Right ventricle myocardium inferior (tissue), 1 donor: ENCODE measurements around the gene KCNQ1. TPM values are rescaled to one million over a fixed set of nuclear protein-coding genes. Genes with fewer than 3 reads are reported as not detected.

Experiments used
- ATAC-seq: fragments of 200-7000 bp; cut with Tn5 transposase; one replicate; pipeline ENCODE4 v1.9.1; 2020; ENCODE audit warnings: mild to moderate bottlenecking, moderate library complexity
- DNase-seq: peaks from one replicate; pipeline ENCODE4 v3.0.0; 2021; ENCODE audit errors: missing footprints
- intact Hi-C: fragments of 100-400 bp; cut with DNase I; formaldehyde crosslinking; loops from one replicate; pipeline ENCODE4 v1.11.0; 2022
- long read RNA-seq: library from polyadenylated mRNA; unstranded; transcript quantifications from one replicate; pipeline ENCODE4 v2.0.0, GENCODE V29; 2021
- total RNA-seq: library from RNA; stranded (reverse); fragmentation: NEBNext Ultra II Directional; extraction: Animal tissue kit (Norgen Biotek cat#: 25700); gene quantifications from one replicate; pipeline ENCODE4 v1.2.1, GENCODE V29; 2021
- donor health status: DM: no; HTN: yes; CAD: no; lungs with severe emphysema.

Gene KCNQ1, protein sequence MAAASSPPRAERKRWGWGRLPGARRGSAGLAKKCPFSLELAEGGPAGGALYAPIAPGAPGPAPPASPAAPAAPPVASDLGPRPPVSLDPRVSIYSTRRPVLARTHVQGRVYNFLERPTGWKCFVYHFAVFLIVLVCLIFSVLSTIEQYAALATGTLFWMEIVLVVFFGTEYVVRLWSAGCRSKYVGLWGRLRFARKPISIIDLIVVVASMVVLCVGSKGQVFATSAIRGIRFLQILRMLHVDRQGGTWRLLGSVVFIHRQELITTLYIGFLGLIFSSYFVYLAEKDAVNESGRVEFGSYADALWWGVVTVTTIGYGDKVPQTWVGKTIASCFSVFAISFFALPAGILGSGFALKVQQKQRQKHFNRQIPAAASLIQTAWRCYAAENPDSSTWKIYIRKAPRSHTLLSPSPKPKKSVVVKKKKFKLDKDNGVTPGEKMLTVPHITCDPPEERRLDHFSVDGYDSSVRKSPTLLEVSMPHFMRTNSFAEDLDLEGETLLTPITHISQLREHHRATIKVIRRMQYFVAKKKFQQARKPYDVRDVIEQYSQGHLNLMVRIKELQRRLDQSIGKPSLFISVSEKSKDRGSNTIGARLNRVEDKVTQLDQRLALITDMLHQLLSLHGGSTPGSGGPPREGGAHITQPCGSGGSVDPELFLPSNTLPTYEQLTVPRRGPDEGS
- 40.0 TPM for total RNA-seq
- long read RNA-seq, transcript KCNQ1-201 (16 exons, 3,246 nt), result major isoform, 23 of 71 reads
- long read RNA-seq, transcript KCNQ1-202 (16 exons, 2,159 nt), result minor isoform, 12 of 71 reads
- long read RNA-seq, partial matches to known transcripts, result 20 of 71 reads
- long read RNA-seq, other reads (novel, unspliced or antisense), result 16 of 71 reads

DNA sequence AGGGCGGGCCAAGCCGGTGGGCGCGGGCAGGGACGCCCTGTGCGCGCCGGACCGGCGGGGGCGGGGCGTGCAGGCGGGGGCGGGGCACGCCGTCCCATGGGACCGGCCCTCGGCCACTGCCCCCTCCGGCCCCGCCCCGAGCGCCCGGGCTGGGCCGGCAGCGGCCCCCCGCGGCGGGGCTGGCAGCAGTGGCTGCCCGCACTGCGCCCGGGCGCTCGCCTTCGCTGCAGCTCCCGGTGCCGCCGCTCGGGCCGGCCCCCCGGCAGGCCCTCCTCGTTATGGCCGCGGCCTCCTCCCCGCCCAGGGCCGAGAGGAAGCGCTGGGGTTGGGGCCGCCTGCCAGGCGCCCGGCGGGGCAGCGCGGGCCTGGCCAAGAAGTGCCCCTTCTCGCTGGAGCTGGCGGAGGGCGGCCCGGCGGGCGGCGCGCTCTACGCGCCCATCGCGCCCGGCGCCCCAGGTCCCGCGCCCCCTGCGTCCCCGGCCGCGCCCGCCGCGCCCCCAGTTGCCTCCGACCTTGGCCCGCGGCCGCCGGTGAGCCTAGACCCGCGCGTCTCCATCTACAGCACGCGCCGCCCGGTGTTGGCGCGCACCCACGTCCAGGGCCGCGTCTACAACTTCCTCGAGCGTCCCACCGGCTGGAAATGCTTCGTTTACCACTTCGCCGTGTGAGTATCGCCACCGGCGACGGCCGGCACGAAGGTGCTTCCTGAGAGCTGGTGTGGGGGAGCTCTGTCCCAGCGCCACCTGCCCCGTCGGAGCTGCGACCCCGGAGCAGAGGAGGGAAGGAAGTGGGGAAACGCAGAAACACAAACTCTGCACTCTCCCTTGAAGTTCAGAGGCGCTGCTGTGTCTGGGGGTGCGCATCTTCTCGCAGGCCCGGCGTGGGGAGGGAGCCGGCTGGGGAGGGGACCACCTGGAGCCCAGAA, at the start of gene KCNQ1:
Gene KCNQ1, plus strand, starts transcription at position 188 of the 925 bp plus-strand sequence. Its CDS starts 91 bp downstream, at position 279.
- peak; percentile 76 for ATAC-seq
- intact Hi-C loops, result loop anchor here (5.0 kb wide), 2 partner anchors 72 to 82 kb away; no protein-coding TSS in a partner anchor

DNA sequence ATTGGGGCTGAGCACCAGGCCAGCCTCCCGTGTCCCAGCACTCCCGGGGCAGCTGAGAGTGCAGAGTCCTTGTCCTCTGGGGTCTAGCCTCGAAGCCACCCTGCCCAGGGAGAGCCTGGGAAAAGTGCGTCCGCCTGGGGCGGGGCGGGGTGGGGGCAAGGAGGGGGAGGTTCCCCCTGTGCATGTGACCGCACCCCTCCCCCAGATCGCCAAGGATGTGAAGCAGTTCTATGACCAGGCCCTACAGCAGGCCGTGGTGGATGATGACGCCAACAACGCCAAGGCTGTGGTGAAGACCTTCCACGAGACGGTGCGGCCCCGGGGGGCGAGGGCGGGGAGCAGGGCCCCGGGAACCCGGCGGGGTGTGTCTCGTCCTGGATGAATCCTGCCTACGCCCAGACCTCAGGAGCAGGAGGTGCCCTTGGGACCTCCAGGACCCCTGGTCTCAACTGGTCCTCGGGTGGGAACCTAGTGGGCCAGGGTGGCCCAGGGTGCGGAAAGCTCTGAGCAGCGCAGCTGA, 49.5 kb upstream of the KCNQ1 start:
- DNase-seq, result no peak
- ATAC-seq, result no peak
- intact Hi-C loops, result no loop called here

More for the DNA sequence above, at the start of gene KCNQ1:
- peak; percentile 82 for DNase-seq

DNA sequence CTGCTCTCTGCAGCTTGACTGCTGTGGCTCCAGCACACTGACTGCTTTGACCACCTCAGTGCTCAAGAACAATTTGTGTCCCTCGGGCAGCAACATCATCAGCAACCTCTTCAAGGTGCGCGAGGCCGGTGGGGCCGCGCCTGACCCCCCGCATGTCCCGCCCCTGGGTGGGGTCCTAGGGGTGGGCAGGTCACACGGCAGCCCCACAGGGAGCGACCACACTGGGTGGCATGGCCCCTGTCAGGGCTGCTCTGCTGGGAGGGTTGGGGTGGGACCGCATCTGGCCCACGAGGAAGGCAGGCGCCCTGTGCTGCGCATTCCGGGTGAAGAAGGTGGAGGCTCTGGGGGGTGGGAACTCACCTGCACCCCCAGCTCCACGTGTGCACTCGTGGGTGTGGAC, 49.0 kb upstream of the KCNQ1 start:
- ATAC-seq (no peak), DNase-seq (no peak)
- intact Hi-C loops, result no loop called here

DNA sequence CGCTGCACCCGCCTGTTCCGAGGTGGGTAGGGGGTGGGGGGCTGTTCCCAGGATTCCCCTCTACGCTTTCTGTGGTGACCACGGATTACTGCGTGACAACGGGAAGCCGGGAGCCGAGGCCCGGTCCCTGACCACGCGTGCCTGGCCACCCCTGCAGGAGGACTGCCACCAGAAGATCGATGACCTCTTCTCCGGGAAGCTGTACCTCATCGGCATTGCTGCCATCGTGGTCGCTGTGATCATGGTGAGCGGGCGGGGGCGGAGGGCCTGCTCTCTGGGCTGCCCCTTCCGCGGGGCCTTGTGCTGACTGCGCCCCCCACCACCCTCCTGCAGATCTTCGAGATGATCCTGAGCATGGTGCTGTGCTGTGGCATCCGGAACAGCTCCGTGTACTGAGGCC, 48.3 kb upstream of the KCNQ1 start:
- no peak for DNase-seq
- intact Hi-C loops, result no loop called here
- no peak for ATAC-seq

DNA sequence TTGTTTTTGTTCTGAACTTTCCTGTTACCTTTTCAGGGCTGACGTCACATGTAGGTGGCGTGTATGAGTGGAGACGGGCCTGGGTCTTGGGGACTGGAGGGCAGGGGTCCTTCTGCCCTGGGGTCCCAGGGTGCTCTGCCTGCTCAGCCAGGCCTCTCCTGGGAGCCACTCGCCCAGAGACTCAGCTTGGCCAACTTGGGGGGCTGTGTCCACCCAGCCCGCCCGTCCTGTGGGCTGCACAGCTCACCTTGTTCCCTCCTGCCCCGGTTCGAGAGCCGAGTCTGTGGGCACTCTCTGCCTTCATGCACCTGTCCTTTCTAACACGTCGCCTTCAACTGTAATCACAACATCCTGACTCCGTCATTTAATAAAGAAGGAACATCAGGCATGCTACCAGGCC, 47.8 kb upstream of the KCNQ1 start:
- no peak for DNase-seq
- intact Hi-C loops, result no loop called here
- ATAC-seq, result no peak

DNA sequence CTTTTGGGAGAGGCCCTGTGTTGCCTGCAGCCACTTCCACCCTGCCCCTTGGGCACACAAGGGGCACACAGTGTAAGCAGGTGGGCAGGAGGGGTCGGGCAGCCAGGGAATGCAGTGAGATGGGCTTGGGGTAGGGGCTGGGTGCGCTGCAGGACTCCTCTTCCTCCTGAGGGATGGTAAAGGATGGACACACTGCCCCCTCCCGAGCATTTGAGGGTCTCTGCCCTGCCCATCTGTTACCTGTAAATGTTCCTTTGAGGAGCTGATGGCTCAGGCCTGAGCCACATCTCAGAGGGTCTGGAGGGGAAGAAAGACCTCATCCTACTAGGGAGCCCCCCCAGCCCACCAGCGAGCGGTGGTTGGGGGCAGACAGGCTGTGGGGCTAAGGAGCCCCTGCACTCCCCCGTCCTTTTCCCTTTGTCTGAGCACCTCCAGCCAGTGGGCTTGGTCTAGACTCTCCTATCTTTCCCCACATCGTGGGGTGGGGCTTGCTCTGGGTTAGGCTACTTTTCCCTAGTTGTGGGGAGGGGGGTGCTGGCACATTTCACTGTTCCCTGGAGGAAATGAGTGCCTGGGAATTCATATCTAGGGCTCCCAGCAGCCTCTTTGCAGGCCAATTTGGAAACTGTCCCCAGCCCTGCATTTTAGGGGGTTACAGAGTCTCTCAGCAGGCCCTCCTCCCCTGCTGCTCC, 46.0 kb upstream of the KCNQ1 start:
- intact Hi-C loops, result no loop called here
- ATAC-seq, result no peak

DNA sequence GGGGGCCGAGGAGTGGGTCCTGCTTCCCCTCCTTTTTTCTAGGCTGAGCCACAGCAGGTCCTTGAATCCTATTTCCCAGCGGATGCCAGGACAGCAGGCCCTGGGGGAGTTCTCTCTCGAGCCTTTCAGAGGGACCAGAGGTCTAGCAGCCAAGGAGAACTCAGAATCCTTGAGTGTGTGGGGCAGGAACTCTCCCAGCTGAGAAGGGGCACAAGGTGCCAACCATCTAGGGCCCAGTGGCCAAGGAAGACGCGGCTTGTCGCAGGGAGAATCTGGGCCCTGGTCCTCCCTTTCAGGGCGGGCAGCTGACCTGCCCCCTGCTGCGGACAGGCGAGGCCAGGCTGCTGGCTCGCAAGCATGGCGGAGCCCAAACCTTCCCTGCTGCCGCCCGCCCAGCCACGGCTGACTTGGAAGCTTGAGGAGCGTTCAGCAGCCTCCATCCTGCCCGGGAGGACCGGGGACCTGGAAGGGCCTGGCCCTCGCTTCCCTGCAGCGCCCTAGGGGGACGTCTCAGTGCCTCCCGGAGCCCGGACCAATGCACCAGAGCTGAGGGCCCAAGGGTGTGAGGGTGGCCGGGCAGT, 45.2 kb upstream of the KCNQ1 start:
- intact Hi-C loops, result loop anchor here (1.0 to 5.0 kb wide), 3 partner anchors 21 to 212 kb away; no protein-coding TSS in a partner anchor
- DNase-seq, result no peak
- ATAC-seq, result peak; percentile 10

More for the DNA sequence above, 46.0 kb upstream of the KCNQ1 start:
- DNase-seq, result no peak

DNA sequence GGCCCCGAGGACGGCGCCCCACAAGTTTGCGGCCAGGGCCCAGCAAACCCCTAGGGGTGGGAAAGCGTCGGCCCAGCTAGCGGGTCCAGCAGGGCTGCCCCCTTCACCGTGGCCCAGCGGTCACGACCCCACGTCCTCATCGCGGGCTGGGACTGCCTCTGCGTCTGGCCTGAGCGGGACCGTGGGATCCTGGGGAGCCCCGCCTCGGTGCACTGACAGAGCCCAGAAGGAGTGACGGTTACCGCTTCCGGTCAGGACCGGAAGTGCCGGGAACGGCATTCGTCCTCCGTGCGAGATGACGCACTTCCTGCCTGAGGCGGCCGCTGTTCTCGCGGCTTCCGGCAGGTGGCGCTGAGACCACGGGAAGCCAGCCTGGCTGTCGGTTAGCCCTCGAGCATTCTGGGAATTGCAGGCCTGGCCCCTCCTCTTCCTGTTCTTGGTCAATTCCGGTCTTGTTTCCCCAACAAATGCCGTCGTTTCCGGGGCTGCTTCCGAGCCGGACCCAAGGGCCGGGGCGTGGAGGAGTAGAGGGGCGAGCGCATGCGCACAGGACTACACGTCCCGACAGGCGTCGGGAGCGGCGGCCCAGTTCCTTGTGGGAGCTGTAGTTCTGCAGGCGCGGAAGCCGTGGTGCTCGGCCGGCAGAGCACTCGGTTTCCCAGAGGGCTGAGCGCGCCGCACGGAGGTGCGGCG, 44.6 kb upstream of the KCNQ1 start, which contains the start of gene TSSC4:
Gene TSSC4, plus strand, starts transcription at position 682 of the 693 bp plus-strand sequence. CDS start 1,884 bp downstream, outside the sequence.
- intact Hi-C loops, result loop anchor here (1.0 to 5.0 kb wide), 3 partner anchors 21 to 213 kb away; no protein-coding TSS in a partner anchor
- ATAC-seq, result peak; percentile 94
- DNase-seq, result peak; percentile 100

DNA sequence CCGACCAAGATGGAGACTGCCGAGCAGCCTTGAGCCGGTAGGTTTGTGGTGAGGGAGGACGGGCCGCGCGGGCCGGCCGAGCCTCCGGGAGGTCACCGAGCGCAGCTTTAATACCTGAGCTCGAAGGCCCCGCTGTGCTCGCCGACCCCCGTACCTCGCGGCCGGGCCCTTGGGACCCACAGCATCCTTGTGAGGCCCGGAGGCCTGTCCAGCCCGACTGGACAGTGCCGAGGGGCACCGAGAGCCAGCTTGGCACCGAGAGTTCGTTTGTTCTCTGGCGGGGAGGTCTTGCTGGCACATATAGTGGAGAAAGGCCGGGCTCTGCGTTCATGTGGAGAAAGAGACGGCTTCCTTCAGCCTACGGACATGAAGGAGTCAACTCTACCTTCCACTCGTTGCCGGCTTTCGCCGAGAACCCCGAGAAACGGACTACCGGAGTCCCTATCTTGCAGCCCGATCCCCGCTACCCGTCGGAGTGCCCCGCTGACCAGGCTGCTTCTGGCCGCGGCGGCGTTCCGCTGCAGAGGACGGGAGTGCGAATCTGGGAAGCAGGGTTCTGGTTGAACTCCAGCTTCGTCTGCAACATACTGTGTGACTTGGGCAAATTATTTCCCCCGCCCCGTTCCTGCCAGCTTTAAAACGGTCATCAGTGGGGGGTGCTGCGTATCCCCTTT, 43.9 kb upstream of the KCNQ1 start:
- no peak for DNase-seq
- intact Hi-C loops, result loop anchor here (1.0 to 5.0 kb wide), 3 partner anchors 22 to 214 kb away; no protein-coding TSS in a partner anchor
- ATAC-seq, result peak; percentile 9

DNA sequence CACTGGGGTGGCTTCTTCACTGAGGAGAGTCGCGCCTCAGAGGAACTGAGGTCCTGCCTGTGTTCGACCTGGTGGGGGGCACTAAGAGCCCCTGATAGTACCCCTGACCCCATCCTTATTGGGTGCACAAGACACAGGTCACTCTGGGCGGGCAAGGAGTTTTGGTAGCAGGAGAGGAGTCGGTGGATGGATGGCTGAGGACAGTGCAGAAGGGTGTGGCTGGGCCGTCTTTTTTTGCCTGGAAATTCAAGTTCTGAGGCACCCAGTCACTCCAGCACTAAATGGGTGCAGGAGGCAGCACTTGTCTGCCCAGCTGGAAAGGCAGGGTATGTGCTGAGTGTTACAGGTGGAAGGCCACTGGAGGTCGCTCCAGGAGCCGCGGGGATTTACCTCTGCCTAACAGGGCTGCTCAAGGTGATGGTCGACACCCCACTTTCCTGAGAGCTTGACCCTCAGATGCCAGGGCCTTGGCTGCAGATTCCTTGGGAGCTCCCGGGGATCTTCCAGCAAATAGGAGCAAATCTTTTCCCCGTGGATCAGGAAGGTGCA, 43.3 kb upstream of the KCNQ1 start:
- DNase-seq (no peak), ATAC-seq (no peak)
- intact Hi-C loops, result loop anchor here (2.0 to 5.0 kb wide), 2 partner anchors 23 to 214 kb away; no protein-coding TSS in a partner anchor

DNA sequence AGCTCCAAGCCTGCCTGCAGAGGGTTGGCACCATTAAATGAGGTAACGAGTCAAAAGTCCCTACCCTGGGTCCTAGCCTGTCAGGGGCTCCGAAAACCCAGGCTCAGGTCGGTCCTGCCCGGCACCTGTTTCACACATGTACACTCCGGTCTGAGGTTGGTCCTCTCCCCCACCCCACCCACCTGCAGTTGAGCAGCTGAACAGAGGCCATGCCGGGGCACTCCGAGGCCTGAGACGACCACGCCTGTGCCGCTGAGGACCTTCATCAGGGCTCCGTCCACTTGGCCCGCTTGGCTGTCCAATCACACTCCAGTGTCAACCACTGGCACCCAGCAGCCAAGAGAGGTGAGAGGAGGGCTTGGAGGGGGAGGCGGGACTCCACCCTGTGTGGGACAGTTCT, 42.7 kb upstream of the KCNQ1 start:
- DNase-seq (no peak), ATAC-seq (no peak)
- intact Hi-C loops, result loop anchor here (5.0 kb wide), 1 partner anchor 215 kb away; no protein-coding TSS in a partner anchor

DNA sequence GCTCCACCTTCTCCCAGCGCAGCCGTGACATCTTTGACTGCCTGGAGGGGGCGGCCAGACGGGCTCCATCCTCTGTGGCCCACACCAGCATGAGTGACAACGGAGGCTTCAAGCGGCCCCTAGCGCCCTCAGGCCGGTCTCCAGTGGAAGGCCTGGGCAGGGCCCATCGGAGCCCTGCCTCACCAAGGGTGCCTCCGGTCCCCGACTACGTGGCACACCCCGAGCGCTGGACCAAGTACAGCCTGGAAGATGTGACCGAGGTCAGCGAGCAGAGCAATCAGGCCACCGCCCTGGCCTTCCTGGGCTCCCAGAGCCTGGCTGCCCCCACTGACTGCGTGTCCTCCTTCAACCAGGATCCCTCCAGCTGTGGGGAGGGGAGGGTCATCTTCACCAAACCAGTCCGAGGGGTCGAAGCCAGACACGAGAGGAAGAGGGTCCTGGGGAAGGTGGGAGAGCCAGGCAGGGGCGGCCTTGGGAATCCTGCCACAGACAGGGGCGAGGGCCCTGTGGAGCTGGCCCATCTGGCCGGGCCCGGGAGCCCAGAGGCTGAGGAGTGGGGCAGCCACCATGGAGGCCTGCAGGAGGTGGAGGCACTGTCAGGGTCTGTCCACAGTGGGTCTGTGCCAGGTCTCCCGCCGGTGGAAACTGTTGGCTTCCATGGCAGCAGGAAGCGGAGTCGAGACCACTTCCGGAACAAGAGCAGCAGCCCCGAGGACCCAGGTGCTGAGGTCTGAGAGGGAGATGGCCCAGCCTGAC, 41.7 kb upstream of the KCNQ1 start:
- no peak for DNase-seq
- intact Hi-C loops, result loop anchor here (5.0 kb wide), 1 partner anchor 216 kb away; no protein-coding TSS in a partner anchor
- no peak for ATAC-seq

DNA sequence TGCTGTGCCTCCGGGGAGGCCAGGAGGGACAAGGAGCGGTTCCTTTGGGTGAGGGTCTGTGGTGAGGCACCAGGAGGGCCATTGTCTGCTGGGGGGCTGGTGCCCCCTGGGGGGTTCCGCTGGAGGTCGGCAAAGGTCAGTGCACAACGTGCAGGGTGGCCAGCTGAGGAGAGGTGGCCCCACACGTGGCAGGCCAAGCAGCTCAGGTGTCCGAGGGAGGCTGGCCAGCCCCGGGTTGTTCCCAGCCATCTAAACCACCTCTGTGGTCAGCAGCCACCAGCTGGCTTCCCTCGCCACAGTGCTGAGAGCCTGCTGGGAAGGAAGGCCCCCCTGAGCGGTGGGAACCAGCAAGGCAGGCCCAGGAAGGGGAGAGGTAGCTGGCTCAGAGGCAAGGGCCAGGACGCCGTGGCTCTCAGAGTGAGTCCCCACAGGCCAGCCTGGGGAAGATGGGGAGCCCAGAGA, 40.0 kb upstream of the KCNQ1 start:
- ATAC-seq (no peak), DNase-seq (no peak)
- intact Hi-C loops, result loop anchor here (5.0 kb wide), 1 partner anchor 217 kb away; no protein-coding TSS in a partner anchor

DNA sequence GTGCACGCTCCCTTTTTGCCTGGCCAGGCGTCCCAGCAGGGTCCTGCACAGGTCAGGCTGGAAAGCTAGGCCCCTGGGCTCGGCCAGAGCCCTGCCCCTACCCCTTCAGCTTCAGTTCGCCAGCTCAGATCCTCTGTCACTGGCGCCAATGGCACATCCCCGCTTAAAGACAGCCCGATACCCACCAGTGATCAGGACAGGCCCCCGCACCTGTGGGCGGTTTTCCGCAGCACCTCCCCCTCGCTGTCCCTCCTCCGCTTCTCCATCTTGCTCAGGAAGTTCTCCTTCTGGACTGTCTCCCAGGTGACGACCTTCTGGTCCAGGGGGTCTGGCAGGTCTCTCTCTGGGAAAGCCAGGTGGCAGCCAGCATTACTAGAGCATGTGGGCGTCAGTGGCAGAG, 38.4 kb upstream of the KCNQ1 start:
- DNase-seq (no peak), ATAC-seq (no peak)
- intact Hi-C loops, result no loop called here

DNA sequence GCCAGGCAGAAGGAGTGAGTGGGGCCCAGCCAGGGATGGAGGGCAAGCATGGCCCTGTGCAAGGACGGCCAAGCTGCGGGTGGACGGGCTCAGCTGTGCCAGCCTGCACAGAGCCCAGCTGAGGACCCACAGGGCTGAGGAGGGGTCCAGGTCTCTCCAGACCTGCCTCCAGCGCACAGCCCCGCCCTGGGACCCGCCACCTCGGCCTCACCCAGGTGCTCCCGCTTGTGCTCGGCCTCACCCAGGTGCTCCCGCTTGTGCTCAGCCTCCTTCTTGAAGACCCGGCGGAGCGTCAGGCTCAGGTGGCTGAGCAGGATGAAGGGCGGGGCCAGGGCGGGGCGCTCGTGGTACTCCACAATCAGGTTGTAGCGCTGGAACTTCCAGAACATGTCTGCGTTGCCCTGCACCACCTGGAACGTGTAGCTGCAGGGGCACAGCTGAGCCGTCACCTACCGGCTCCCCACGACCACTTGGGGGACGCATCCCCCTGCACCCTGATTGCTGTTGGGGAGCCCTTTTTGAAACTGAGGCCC, 37.9 kb upstream of the KCNQ1 start:
- no peak for DNase-seq
- intact Hi-C loops, result no loop called here
- ATAC-seq, result no peak
